GM23248 (cell line): ENCODE data around the gene IL17RC. TPM values are rescaled to one million over a fixed set of nuclear protein-coding genes. Genes with fewer than 3 reads are reported as not detected.
A peak's percentile ranks its signal among the peaks of the same experiment; 100 is the strongest.

ENCODE experiments used
- DNase-seq: peaks from one replicate; pipeline ENCODE4 v3.0.0-alpha.2; 2015
- H2AFZ ChIP-seq: fragments of 200-600 bp; sonication (generic); 2 replicates; pipeline ENCODE4 v1.6.1; 2016; ENCODE audit warnings: antibody characterized with exemption
- H3F3A ChIP-seq: fragments of 200-600 bp; sonication (generic); 2 replicates; pipeline ENCODE4 v1.6.1; 2016; ENCODE audit warnings: mild to moderate bottlenecking, antibody characterized with exemption, mixed run types; ENCODE audit not compliant: insufficient read depth
- H3K27ac ChIP-seq: fragments of 200-600 bp; sonication (generic); 2 replicates; pipeline ENCODE4 v1.5.1; 2016; ENCODE audit warnings: mild to moderate bottlenecking
- H3K27me3 ChIP-seq: fragments of 200-600 bp; sonication (generic); replicated peaks from 2 replicates; pipeline ENCODE4 v1.6.1; 2016; ENCODE audit warnings: mild to moderate bottlenecking; ENCODE audit not compliant: insufficient read depth
- H3K36me3 ChIP-seq: fragments of 200-600 bp; sonication (generic); 2 replicates; pipeline ENCODE4 v1.6.1; 2016; ENCODE audit warnings: low read depth, mild to moderate bottlenecking
- H3K4me1 ChIP-seq: fragments of 200-600 bp; sonication (generic); 2 replicates; pipeline ENCODE4 v1.6.1; 2016; ENCODE audit warnings: mild to moderate bottlenecking; ENCODE audit not compliant: insufficient read depth
- H3K4me2 ChIP-seq: fragments of 200-600 bp; sonication (generic); one replicate; pipeline ENCODE4 v1.6.1; 2016; ENCODE audit warnings: mild to moderate bottlenecking; ENCODE audit not compliant: unreplicated experiment
- H3K4me3 ChIP-seq: fragments of 200-600 bp; sonication (generic); 2 replicates; pipeline ENCODE4 v1.5.1; 2016; ENCODE audit warnings: mild to moderate bottlenecking
- H3K79me2 ChIP-seq: fragments of 200-600 bp; sonication (generic); 2 replicates; pipeline ENCODE4 v1.6.1; 2016; ENCODE audit warnings: mild to moderate bottlenecking; ENCODE audit not compliant: insufficient read depth
- H3K9ac ChIP-seq: fragments of 200-600 bp; sonication (generic); 2 replicates; pipeline ENCODE4 v1.6.1; 2016; ENCODE audit warnings: mild to moderate bottlenecking
- H3K9me2 ChIP-seq: fragments of 200-600 bp; sonication (generic); 2 replicates; pipeline ENCODE4 v1.6.1; 2016; ENCODE audit warnings: mixed run types, mild to moderate bottlenecking, moderate library complexity; ENCODE audit not compliant: insufficient read depth
- H3K9me3 ChIP-seq: fragments of 200-600 bp; sonication (generic); one replicate; pipeline ENCODE4 v1.6.1; 2017; ENCODE audit warnings: low read depth
- H4K20me1 ChIP-seq: fragments of 200-600 bp; sonication (generic); 2 replicates; pipeline ENCODE4 v1.6.0; 2016; ENCODE audit not compliant: insufficient read depth
- EZH2 ChIP-seq: fragments of 200-600 bp; sonication (generic); IDR thresholded peaks from 2 replicates; pipeline ENCODE4 v1.6.1; 2018; ENCODE audit warnings: antibody characterized with exemption, mild to moderate bottlenecking; ENCODE audit not compliant: insufficient read depth, poor library complexity, severe bottlenecking
- EZH2phosphoT487 ChIP-seq: fragments of 200-600 bp; sonication (generic); IDR thresholded peaks from 2 replicates; pipeline ENCODE4 v1.6.1; 2018; ENCODE audit warnings: antibody characterized with exemption, moderate library complexity, mild to moderate bottlenecking, low read depth; ENCODE audit not compliant: insufficient read depth
- WGBS, 2 experiments: methylation state at CpG; one replicate each; pipeline ENCODE4 v1.1.6; 2015 to 2017; ENCODE audit warnings: low lambda C conversion rate in 2 of 2, low coverage in 1 of 2; ENCODE audit errors: missing lambda C conversion rate in 2 of 2; 5-methylcytosine and 5-hydroxymethylcytosine counted together
- in situ Hi-C: fragments of 300-500 bp; cut with MboI; formaldehyde crosslinking; loops from 2 replicates; pipeline ENCODE4 v1.15.0; 2020
- polyA plus RNA-seq: library from polyadenylated mRNA; unstranded; fragments of >200 nt; fragmentation: Nextera tagmentation; extraction: Ambion mirVana; gene quantifications from 2 replicates; pipeline ENCODE4 v1.2.1, GENCODE V29; 2016
- total RNA-seq: library from RNA; depleted of rRNA; stranded (reverse); fragments of >200 nt; shearing (Covaris generic); gene quantifications from 2 replicates; pipeline ENCODE4 v1.2.3, GENCODE V29; 2014

The IL17RC gene
- total and polyA plus RNA-seq, 2 experiments from 2014 or later: 20.5 to 41.8 TPM

DNA sequence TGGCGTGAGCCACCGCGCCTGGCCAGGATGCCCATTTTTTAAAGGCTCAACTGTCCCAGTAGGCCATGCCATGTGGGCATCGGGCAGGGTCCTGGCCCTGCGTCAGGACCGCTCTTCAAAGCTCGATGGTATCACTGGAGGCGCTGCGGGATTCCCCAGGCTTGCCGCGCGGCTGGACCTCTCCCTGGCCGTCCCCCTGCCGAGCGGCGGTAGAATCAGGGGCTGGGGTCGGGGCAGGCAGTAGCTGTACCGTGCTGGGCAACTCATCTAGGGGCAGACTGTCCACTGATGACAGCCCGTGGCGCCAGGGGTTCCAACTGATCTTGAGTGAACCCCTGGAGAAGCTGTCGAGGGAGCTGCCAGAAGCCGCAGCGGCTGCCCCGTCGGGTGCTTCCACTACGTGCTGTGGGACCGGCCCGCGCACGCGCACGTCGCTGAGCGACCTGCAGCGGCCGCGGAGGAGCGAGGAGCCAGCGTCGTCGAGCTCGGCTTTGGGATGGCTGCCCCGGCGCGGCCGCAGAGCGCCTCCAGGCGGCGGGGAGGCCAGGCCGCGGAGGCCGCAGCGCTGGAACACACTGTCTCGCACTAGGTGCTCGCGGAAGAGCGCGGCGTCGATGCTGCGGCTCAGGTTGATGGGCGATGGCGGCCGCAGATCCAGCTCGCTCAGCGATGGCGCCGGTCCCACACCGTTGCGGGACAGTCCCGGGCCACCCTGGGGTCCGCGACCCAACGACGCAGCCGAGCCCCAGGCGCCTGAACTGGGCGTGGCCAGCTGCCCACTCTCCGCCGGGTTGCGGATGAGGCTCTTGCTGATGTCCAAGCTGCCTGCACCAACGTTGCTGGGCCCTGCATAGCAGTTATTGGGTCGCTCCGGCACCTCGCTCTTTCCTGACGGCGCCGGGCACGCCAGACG lies 29.5 kb downstream of the IL17RC start:
- Histone ChIP-seq H2AFZ (peak overlapping the region; percentile 73), H3K4me2 (peak overlapping the region; percentile 87), H3K79me2 (no peaks in the 10 kb centered on the region), H3K36me3 (no peaks in the 10 kb centered on the region), H3K4me1 (no peaks in the 10 kb centered on the region), H3K27me3 (no peaks in the 10 kb centered on the region), H3F3A (no peaks in the 10 kb centered on the region; the same call in 1 of the 2 replicates), H3K9me2 (no peaks in the 10 kb centered on the region), H4K20me1 (no peaks in the 10 kb centered on the region), H3K9ac (peak overlapping the region; percentile 71), H3K4me3 (peak overlapping the region; percentile 67), H3K9me3 (no peaks in the 10 kb centered on the region), H3K27ac (peak overlapping the region; percentile 34)
- WGBS, 2 experiments: 1 to 3% methylated on average over 87 to 88 of the region's 90 CpGs
- TF ChIP-seq EZH2 (no peak), EZH2phosphoT487 (no peak)
- peak; percentile 97 for DNase-seq
- in situ Hi-C loops: no loop called here

DNA sequence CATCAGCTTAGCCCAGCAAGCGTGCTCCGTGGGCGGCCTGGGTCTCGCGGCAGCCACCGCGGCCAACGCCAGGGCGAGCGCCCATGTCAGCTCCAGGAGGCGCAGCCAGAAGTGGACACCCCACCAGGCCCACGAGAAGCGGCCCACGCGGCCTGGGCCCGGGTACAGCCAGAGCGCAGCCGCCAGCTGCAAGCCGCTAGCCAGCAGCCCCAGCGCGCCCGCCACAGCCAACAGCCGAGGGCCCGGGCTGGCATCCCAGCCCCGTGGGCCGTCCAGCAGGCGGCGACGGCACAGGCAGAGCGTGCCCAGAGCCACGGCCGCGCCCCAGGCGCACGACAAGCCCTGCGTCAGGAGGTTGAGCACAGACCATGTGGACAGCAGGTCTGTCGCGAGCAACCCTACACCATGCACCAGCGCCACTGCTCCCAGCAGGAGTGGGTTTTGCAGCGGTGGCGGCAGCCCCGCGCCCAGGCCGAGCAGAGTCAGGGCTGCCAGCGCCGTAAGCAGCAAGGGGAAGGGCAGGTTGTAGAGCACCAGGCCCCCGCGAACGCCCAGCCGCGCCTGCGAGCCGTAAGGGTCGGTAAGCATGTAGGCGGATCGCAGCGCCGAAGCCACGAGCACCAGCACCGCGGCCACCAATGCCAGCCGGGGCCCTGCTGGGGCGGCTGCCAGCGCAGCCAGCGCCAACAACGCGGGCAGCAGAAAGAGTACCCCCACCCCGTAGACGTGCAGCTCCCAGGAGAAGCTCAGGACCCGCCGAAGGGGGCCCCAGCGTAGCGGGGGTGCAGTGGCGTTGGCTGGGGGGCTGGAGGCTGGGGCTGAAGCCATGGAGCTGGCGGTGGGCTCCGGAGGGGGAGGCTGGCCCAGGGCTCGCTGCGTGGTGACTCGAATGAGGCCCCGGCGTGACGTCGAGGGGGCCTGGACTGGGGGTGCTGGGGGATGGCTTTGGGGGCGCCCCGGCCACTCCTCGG lies 30.4 kb downstream of the IL17RC start:
- no peaks in the 10 kb centered on the region for H3K9me3 ChIP-seq
- H3K27me3 ChIP-seq: no peaks in the 10 kb centered on the region
- H3K79me2 ChIP-seq: no peaks in the 10 kb centered on the region
- in situ Hi-C loops: no loop called here
- peak overlapping the region; percentile 34 for H3K27ac ChIP-seq
- H3K9ac ChIP-seq: peak overlapping the region; percentile 71
- 5 to 16% methylated on average over 74 of the region's 86 CpGs for WGBS, 2 experiments
- H3K4me2 ChIP-seq: peak overlapping the region; percentile 87
- H3K36me3 ChIP-seq: no peaks in the 10 kb centered on the region
- H3F3A ChIP-seq: no peaks in the 10 kb centered on the region; the same call in 1 of the 2 replicates
- no peaks in the 10 kb centered on the region for H3K9me2 ChIP-seq
- TF ChIP-seq EZH2 (no peak), EZH2phosphoT487 (no peak)
- H3K4me1 ChIP-seq: no peaks in the 10 kb centered on the region
- H4K20me1 ChIP-seq: no peaks in the 10 kb centered on the region
- DNase-seq: peak; percentile 92
- peak overlapping the region; percentile 67 for H3K4me3 ChIP-seq
- peak overlapping the region; percentile 73 for H2AFZ ChIP-seq

DNA sequence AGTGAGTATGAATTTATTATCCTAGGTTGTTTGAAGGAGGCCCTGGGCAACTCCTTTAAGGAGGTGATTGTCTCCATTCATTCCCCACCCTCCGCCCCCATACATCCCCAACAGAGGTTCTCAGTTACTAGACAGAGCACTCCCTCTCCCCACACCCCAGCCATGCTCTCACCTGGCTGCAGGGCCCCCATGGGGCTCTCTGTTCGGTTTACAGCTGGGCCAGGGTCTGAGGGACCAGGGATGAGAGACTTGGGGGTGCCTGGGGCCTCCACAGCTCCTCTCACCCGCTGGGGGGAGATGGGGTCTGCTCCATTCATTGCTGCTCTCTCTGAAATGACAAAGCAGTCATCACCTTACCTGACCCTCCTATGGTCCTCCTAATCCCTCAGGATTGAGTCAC lies 31.7 kb downstream of the IL17RC start:
- Histone ChIP-seq H3K36me3 (no peaks in the 10 kb centered on the region), H3K9me3 (no peaks in the 10 kb centered on the region), H3K27me3 (no peaks in the 10 kb centered on the region), H3K79me2 (no peaks in the 10 kb centered on the region), H3K9me2 (no peaks in the 10 kb centered on the region), H3K27ac (no peak overlapping the region), H3K9ac (no peak overlapping the region), H4K20me1 (no peaks in the 10 kb centered on the region), H3K4me3 (no peak overlapping the region), H2AFZ (no peak overlapping the region), H3K4me2 (no peak overlapping the region), H3F3A (no peaks in the 10 kb centered on the region; the same call in 1 of the 2 replicates), H3K4me1 (no peaks in the 10 kb centered on the region)
- in situ Hi-C loops: no loop called here
- DNase-seq: no peak
- no peak for TF ChIP-seq EZH2
- no peak for TF ChIP-seq EZH2phosphoT487
- WGBS, 2 experiments: 79 to 87% methylated on average over 3 of the region's 3 CpGs

DNA sequence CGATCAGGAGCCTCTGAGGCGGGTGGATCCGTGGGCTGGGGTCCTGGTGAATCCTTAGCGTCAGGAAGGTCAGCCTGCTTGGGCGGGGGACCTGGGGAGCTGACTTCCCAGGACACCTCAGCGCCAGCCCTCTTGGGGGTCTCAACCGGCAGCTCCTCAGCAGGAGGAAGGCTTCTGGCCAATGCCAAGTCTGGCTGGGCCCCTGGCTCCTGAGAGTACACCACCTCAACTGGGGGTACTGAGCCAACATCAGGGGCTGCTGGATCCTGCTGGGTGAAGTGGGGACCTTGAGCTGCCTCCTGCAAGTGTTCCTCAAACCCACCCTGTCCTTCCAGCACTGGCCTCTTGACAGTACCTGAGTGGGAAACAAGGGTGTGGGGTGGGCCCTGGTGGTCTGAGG lies 32.2 kb downstream of the IL17RC start:
- no peaks in the 10 kb centered on the region for H3K27me3 ChIP-seq
- no peak for DNase-seq
- H3K4me2 ChIP-seq: no peak overlapping the region
- TF ChIP-seq EZH2phosphoT487 (no peak), EZH2 (no peak)
- no peaks in the 10 kb centered on the region for H3K36me3 ChIP-seq
- WGBS, 2 experiments: 91 to 96% methylated on average over 6 to 7 of the region's 7 CpGs
- H3K4me1 ChIP-seq: no peaks in the 10 kb centered on the region
- H3K9ac ChIP-seq: no peak overlapping the region
- no peaks in the 10 kb centered on the region for H4K20me1 ChIP-seq
- H3K4me3 ChIP-seq: no peak overlapping the region
- H3K79me2 ChIP-seq: no peaks in the 10 kb centered on the region
- in situ Hi-C loops: no loop called here
- H3K27ac ChIP-seq: no peak overlapping the region
- H3F3A ChIP-seq: no peaks in the 10 kb centered on the region; the same call in 1 of the 2 replicates
- H2AFZ ChIP-seq: no peak overlapping the region
- H3K9me2 ChIP-seq: no peaks in the 10 kb centered on the region
- H3K9me3 ChIP-seq: no peaks in the 10 kb centered on the region
